ENCODE data around the gene CNTN4. TPM values are rescaled to one million over a fixed set of nuclear protein-coding genes. Genes with fewer than 3 reads are reported as not detected.
"Not testable (repeated sequence)": the region's sequence is repeated elsewhere in the genome, so short reads cannot be mapped to it uniquely, and the experiment has no call there.

CNTN4 gene
- total and polyA plus RNA-seq, 2 experiments from 2014 or later: 0.91 to 4.0 TPM

GRCh38 chr3:2526926-2527325 lies 428.3 kb downstream of the CNTN4 start (continued):
- TF ChIP-seq STAT1 (IDR thresholded peaks at IDR 0.05; ENCODE audit: unreplicated experiment) (no peak), CREB1 (CRISPR knock-in tag; IDR thresholded peaks at IDR 0.05; ENCODE audit: low read depth) (no peak), NANOG (IDR thresholded peaks at IDR 0.05; ENCODE audit: borderline replicate concordance) (no peak), ZNF114 (CRISPR knock-in tag; IDR thresholded peaks at IDR 0.05) (no peak)

DNA sequence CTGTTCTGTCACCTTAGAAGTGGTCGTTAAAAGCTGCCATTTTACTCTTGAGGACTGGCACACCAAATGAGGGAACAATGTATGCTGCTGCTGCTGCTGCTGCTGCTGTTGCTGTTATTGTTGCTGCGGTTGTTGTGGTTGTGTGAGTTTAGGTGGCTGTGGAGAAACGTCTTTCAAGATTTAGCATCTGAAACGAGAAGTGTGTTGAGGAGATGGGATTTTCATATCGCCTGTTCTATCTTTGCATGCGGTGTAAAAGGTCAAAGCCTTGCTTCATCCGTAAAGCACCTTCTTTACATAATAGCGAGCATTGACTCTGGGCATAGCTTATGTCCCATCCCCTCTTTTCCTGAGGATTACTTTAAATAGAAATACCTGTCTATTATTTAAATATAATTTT lies 428.7 kb downstream of the CNTN4 start:
- not testable (repeated sequence) for H3K27me3 ChIP-seq (ENCODE audit: insufficient read depth); DNase-seq (ENCODE audit: low spot score); H3F3A ChIP-seq (replicated peaks; ENCODE audit: low read depth); H3K9me2 ChIP-seq (ENCODE audit: insufficient read depth); H3K4me1 ChIP-seq (ENCODE audit: insufficient read depth); H3K4me3 ChIP-seq; H3K27me3 Mint-ChIP-seq (ENCODE audit: insufficient read depth, low read depth, poor library complexity); H3K27ac Mint-ChIP-seq; H3K4me3 Mint-ChIP-seq; H3K4me1 Mint-ChIP-seq; H3K36me3 ChIP-seq (ENCODE audit: insufficient read depth); H4K20me1 ChIP-seq (replicated peaks; ENCODE audit: insufficient read depth); H3K79me2 ChIP-seq (replicated peaks; ENCODE audit: insufficient read depth); H3K4me2 ChIP-seq; ATAC-seq; H2AFZ ChIP-seq; H3K27ac ChIP-seq (ENCODE audit: low read depth)
- H3K9me3 Mint-ChIP-seq: peaks cover 90% of the 10 kb centered on the region
- H3K36me3 Mint-ChIP-seq (ENCODE audit: low read depth): peaks cover 28% of the 10 kb centered on the region

DNA sequence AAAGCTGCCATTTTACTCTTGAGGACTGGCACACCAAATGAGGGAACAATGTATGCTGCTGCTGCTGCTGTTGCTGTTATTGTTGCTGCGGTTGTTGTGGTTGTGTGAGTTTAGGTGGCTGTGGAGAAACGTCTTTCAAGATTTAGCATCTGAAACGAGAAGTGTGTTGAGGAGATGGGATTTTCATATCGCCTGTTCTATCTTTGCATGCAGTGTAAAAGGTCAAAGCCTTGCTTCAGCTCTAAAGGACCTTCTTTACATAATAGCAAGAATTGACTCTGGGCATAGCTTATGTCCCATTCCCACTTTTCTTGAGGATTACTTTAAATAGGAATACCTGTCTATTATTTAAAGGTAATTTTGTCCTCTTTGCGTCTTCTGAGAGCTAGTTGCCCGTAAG lies 436.1 kb downstream of the CNTN4 start:
- H3K4me2 ChIP-seq; H3K79me2 ChIP-seq (replicated peaks; ENCODE audit: insufficient read depth); H3K27ac Mint-ChIP-seq; H3K4me3 ChIP-seq; H4K20me1 ChIP-seq (replicated peaks; ENCODE audit: insufficient read depth); H2AFZ ChIP-seq; H3K4me3 Mint-ChIP-seq; H3K27ac ChIP-seq (ENCODE audit: low read depth); H3K9me2 ChIP-seq (ENCODE audit: insufficient read depth); H3K4me1 Mint-ChIP-seq; H3K4me1 ChIP-seq (ENCODE audit: insufficient read depth); DNase-seq (ENCODE audit: low spot score); H3K27me3 Mint-ChIP-seq (ENCODE audit: insufficient read depth, low read depth, poor library complexity); ATAC-seq; H3F3A ChIP-seq (replicated peaks; ENCODE audit: low read depth); H3K36me3 ChIP-seq (ENCODE audit: insufficient read depth); H3K27me3 ChIP-seq (ENCODE audit: insufficient read depth): not testable (repeated sequence)
- peaks cover 22% of the 10 kb centered on the region; the same call in 2 of the 3 replicates for H3K36me3 Mint-ChIP-seq (ENCODE audit: low read depth)
- H3K9me3 Mint-ChIP-seq: peaks cover 91% of the 10 kb centered on the region

DNA sequence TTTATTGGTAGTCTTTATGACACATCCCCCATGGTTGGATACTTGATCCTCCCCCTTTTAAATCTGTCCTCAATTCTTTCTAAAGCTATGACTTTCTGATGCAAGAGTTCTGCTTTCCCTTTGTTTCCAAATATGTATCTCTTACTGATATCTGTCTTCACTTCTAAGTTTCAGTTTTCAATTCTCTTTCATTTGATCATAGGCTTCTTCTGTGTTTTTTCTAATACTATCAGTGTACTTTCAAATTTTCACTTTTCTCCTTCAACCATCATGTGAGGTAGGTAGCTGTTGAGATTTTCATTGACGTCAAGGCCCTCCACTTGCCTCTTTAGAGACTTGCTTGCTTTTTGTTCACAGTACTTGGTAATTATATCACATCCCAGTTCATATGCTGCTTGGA lies 436.5 kb downstream of the CNTN4 start:
- H3K4me3 ChIP-seq: no peak overlapping the region
- no peaks in the 10 kb centered on the region for H3K36me3 ChIP-seq (ENCODE audit: insufficient read depth)
- Mint-ChIP-seq H3K4me3 (no peak overlapping the region), H3K27me3 (ENCODE audit: insufficient read depth, low read depth, poor library complexity) (peaks cover 1% of the 10 kb centered on the region), H3K9me3 (peaks cover 92% of the 10 kb centered on the region), H3K36me3 (ENCODE audit: low read depth) (peaks cover 24% of the 10 kb centered on the region; the same call in 2 of the 3 replicates), H3K4me1 (no peaks in the 10 kb centered on the region), H3K27ac (no peak overlapping the region)
- no peaks in the 10 kb centered on the region for H4K20me1 ChIP-seq (replicated peaks; ENCODE audit: insufficient read depth)
- H3K4me1 ChIP-seq (ENCODE audit: insufficient read depth): no peaks in the 10 kb centered on the region
- no peak overlapping the region for H3K27ac ChIP-seq (ENCODE audit: low read depth)
- H3K9me2 ChIP-seq (ENCODE audit: insufficient read depth): no peaks in the 10 kb centered on the region
- H3K27me3 ChIP-seq (ENCODE audit: insufficient read depth): no peaks in the 10 kb centered on the region
- no peaks in the 10 kb centered on the region for H3F3A ChIP-seq (replicated peaks; ENCODE audit: low read depth)
- no peak overlapping the region for H2AFZ ChIP-seq
- no peak overlapping the region for H3K4me2 ChIP-seq
- TF ChIP-seq, protein P1, sequence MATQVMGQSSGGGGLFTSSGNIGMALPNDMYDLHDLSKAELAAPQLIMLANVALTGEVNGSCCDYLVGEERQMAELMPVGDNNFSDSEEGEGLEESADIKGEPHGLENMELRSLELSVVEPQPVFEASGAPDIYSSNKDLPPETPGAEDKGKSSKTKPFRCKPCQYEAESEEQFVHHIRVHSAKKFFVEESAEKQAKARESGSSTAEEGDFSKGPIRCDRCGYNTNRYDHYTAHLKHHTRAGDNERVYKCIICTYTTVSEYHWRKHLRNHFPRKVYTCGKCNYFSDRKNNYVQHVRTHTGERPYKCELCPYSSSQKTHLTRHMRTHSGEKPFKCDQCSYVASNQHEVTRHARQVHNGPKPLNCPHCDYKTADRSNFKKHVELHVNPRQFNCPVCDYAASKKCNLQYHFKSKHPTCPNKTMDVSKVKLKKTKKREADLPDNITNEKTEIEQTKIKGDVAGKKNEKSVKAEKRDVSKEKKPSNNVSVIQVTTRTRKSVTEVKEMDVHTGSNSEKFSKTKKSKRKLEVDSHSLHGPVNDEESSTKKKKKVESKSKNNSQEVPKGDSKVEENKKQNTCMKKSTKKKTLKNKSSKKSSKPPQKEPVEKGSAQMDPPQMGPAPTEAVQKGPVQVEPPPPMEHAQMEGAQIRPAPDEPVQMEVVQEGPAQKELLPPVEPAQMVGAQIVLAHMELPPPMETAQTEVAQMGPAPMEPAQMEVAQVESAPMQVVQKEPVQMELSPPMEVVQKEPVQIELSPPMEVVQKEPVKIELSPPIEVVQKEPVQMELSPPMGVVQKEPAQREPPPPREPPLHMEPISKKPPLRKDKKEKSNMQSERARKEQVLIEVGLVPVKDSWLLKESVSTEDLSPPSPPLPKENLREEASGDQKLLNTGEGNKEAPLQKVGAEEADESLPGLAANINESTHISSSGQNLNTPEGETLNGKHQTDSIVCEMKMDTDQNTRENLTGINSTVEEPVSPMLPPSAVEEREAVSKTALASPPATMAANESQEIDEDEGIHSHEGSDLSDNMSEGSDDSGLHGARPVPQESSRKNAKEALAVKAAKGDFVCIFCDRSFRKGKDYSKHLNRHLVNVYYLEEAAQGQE (IDR thresholded peaks at IDR 0.05; ENCODE audit: unreplicated experiment): no peak
- TF ChIP-seq EZH2phosphoT487 (IDR thresholded peaks at IDR 0.05; ENCODE audit: unreplicated experiment): no peak
- no peaks in the 10 kb centered on the region for H3K79me2 ChIP-seq (replicated peaks; ENCODE audit: insufficient read depth)
- ATAC-seq (no peak), DNase-seq (ENCODE audit: low spot score) (no peak)

Data from GM23338 (cell line).